Right forelimb (tissue), 1 donor: ENCODE data around the gene FREM1.

Source experiments
- DNase-seq: peaks from one replicate; pipeline ENCODE4 v3.0.0-alpha.2; 2018

The FREM1 gene

GRCh38 chr9:14693251-14693861 lies 216.9 kb downstream of the FREM1 start, which contains the start of gene ZDHHC21:
TSS of gene ZDHHC21 (minus strand) at chr9:14693432. CDS start at chr9:14674340, 19,092 bp downstream.
- DNase-seq, result peak; percentile 82

GRCh38 chr9:14692470-14693250 lies 217.6 kb downstream of the FREM1 start:
- DNase-seq, result no peak

GRCh38 chr9:14690948-14691730 lies 219.1 kb downstream of the FREM1 start:
- no peak for DNase-seq

GRCh38 chr9:14687042-14687719 lies 223.0 kb downstream of the FREM1 start:
- DNase-seq, result no peak

GRCh38 chr9:14686168-14686567 lies 224.1 kb downstream of the FREM1 start:
- DNase-seq, result no peak
